HEK293 (cell line): ENCODE data around the gene TNS1.
A peak's percentile ranks its signal among the peaks of the same experiment; 100 is the strongest.
"Not testable (repeated sequence)": the region's sequence is repeated elsewhere in the genome, so short reads cannot be mapped to it uniquely, and the experiment has no call there.

Experiments
- CTCF ChIA-PET: fragments of 350-600 bp; formaldehyde crosslinking; extraction: SDS; loops from one replicate; lab custom pipeline; 2021; ENCODE audit warnings: antibody characterized with exemption; lab: Yijun Ruan, JAX
- POLR2A ChIA-PET: fragments of 300-600 bp; formaldehyde crosslinking; extraction: SDS; loops from one replicate; lab custom pipeline; 2020; ENCODE audit warnings: antibody characterized with exemption, inconsistent platforms; lab: Yijun Ruan, JAX
- H3K27ac ChIP-seq: fragments of 200-500 bp; sonication (Bioruptor generic); 2 replicates; pipeline ENCODE4 v1.5.1; 2014; ENCODE audit warnings: low read depth, low read length, control low read depth, inconsistent platforms; ENCODE audit errors: extremely low read depth
- H3K36me3 ChIP-seq, 2 experiments: fragments of 200-500 bp in 1 of 2; sonication (Bioruptor generic) in 1 of 2; 1 replicate in 1 of 2; 2 replicates in 1 of 2; pipeline ENCODE4 v1.5.1; 2014 to 2017; ENCODE audit warnings: inconsistent platforms in 2 of 2, low read length in 2 of 2; ENCODE audit not compliant: control insufficient read depth in 2 of 2, insufficient read depth in 1 of 2
- H3K4me1 ChIP-seq: fragments of 200-500 bp; sonication (Bioruptor generic); 2 replicates; pipeline ENCODE4 v1.5.1; 2014; ENCODE audit warnings: mild to moderate bottlenecking, low read length, inconsistent platforms; ENCODE audit not compliant: control insufficient read depth, insufficient read depth
- H3K4me3 ChIP-seq: 2 replicates; pipeline ENCODE4 v1.5.1; 2011; ENCODE audit warnings: low read depth, mild to moderate bottlenecking, control low read depth, low read length, moderate library complexity
- H3K9me3 ChIP-seq: fragments of 200-500 bp; sonication (Bioruptor generic); 2 replicates; pipeline ENCODE4 v1.5.1; 2014; ENCODE audit warnings: low read depth, low read length, inconsistent platforms; ENCODE audit not compliant: control insufficient read depth, insufficient read depth
- KLF16 ChIP-seq: fragments of 450-650 bp; formaldehyde crosslinking; IDR thresholded peaks from 2 replicates; pipeline ENCODE4 v1.5.1; 2017; ENCODE audit warnings: missing biosample characterization, missing genetic modification characterization
- MEIS1 ChIP-seq: sonication (generic); formaldehyde crosslinking; IDR thresholded peaks from 2 replicates; pipeline ENCODE4 v1.8.1; 2022; ENCODE audit warnings: missing genetic modification reagents, mild to moderate bottlenecking, borderline replicate concordance
- MZF1 ChIP-seq: fragments of 450-650 bp; formaldehyde crosslinking; IDR thresholded peaks from 2 replicates; pipeline ENCODE4 v1.5.1; 2017; ENCODE audit warnings: missing biosample characterization, missing genetic modification characterization, borderline replicate concordance
- SCRT2 ChIP-seq: fragments of 450-650 bp; formaldehyde crosslinking; IDR thresholded peaks from 2 replicates; pipeline ENCODE4 v1.5.1; 2016; ENCODE audit warnings: missing biosample characterization, missing genetic modification characterization
- SP3 ChIP-seq: fragments of 450-650 bp; formaldehyde crosslinking; IDR thresholded peaks from 2 replicates; pipeline ENCODE4 v1.5.1; 2016; ENCODE audit warnings: missing biosample characterization, missing genetic modification characterization
- ZBTB17 ChIP-seq: fragments of 450-650 bp; formaldehyde crosslinking; IDR thresholded peaks from 2 replicates; pipeline ENCODE4 v1.5.1; 2016; ENCODE audit warnings: missing biosample characterization, missing genetic modification characterization
- ZNF354C ChIP-seq: fragments of 450-650 bp; formaldehyde crosslinking; IDR thresholded peaks from 2 replicates; pipeline ENCODE4 v1.5.1; 2016; ENCODE audit warnings: missing biosample characterization, missing genetic modification characterization, low read depth, borderline replicate concordance
- ZNF48 ChIP-seq: fragments of 450-650 bp; formaldehyde crosslinking; IDR thresholded peaks from 2 replicates; pipeline ENCODE4 v1.5.1; 2016; ENCODE audit warnings: missing biosample characterization, missing genetic modification characterization
- ZNF629 ChIP-seq: fragments of 450-650 bp; formaldehyde crosslinking; IDR thresholded peaks from 2 replicates; pipeline ENCODE4 v1.5.1; 2017; ENCODE audit warnings: missing biosample characterization, missing genetic modification characterization
- ZNF785 ChIP-seq: fragments of 450-650 bp; formaldehyde crosslinking; IDR thresholded peaks from 2 replicates; pipeline ENCODE4 v1.5.1; 2016; ENCODE audit warnings: missing biosample characterization, missing genetic modification characterization
- ZNF830 ChIP-seq: fragments of 450-650 bp; IDR thresholded peaks from 2 replicates; pipeline ENCODE4 v1.5.0; 2018; ENCODE audit warnings: missing biosample characterization, missing genetic modification characterization, low read depth, mild to moderate bottlenecking, moderate library complexity
- ZSCAN23 ChIP-seq: fragments of 450-650 bp; formaldehyde crosslinking; IDR thresholded peaks from 2 replicates; pipeline ENCODE4 v1.5.1; 2016; ENCODE audit warnings: missing biosample characterization, missing genetic modification characterization
- TF ChIP-seq, protein P1 (sequence below): fragments of 450-650 bp; formaldehyde crosslinking; IDR thresholded peaks from 2 replicates; pipeline ENCODE4 v1.5.1; 2016; ENCODE audit warnings: missing biosample characterization, missing genetic modification characterization
- TF ChIP-seq, protein P2 (sequence below): fragments of 450-650 bp; formaldehyde crosslinking; IDR thresholded peaks from 2 replicates; pipeline ENCODE4 v1.5.1; 2016; ENCODE audit warnings: missing biosample characterization, missing genetic modification characterization
- TF ChIP-seq, protein P3 (sequence below): sonication (generic); formaldehyde crosslinking; IDR thresholded peaks from 2 replicates; pipeline ENCODE4 v1.8.1; 2022; ENCODE audit warnings: mild to moderate bottlenecking, moderate library complexity, missing genetic modification reagents
- TF ChIP-seq, protein P4 (sequence below): fragments of 450-650 bp; formaldehyde crosslinking; IDR thresholded peaks from 2 replicates; pipeline ENCODE4 v1.5.1; 2017; ENCODE audit warnings: missing biosample characterization, mild to moderate bottlenecking, missing genetic modification characterization, moderate library complexity

The TNS1 gene

DNA sequence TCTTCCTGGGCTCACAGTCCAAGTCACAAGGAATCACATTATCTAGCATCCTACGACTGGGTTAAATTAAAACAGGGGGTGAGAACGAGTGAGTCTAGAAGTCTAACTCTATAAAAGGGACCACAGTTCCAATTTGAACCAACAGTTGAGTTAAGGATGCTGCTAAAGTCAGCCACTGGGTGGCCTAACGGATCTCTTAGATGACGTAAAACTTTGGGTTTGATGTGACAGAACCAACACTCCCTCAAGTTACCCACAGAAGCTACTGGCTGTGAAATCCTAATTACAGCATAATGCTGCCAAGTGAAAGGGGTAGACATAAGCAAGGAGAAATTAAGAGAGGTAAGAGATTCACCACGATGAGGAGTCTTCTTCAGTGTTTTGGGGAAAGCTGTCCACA is 33.6 kb upstream of the TNS1 start (continued):
- TF ChIP-seq ZNF785 (tag by site-specific recombination), result no peak
- no peak for TF ChIP-seq ZNF48 (tag by site-specific recombination)
- no peak for TF ChIP-seq MZF1
- no peak for TF ChIP-seq SP3
- TF ChIP-seq, all 188 proteins: peak for 0

DNA sequence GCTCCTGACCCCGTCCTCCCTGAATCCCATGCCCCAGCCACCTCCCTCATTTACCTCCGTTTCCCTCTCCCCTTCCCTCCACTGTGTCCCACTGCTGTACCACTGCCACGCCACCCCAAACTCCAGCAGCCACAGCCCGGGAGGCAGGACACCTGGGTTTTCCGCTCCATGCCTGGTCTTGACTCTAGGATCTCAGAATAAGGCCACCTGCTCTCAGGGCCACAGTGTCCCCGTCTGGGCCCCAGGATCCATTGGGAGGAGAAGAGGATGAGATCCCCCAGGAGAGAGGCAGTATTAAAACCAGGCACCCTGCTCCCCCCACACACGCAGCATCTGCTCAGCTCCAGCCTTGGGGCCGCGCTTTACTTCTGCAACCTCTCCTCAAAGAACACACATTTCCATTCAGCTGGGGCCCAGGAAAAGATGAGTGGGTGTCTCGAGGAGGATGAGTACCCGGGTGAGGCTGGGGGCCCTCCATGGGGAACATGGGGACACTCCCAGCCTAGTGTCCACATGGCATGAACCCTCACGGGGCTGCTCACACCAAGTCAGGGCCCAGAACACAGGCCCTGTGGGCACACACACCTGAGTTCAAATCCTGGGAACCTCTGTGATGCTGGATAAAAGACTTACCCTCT is 32.8 kb upstream of the TNS1 start:
- POLR2A ChIA-PET, result no interaction called here
- no peak overlapping the region for H3K27ac ChIP-seq
- H3K9me3 ChIP-seq, result no peaks in the 10 kb centered on the region
- H3K4me1 ChIP-seq, result no peaks in the 10 kb centered on the region
- CTCF ChIA-PET, result interaction anchor here (0.7 to 2.9 kb wide), 10 partner anchors 7 to 250 kb away, joined by 3 to 25 read pairs (median 4); no protein-coding TSS in a partner anchor
- H3K4me3 ChIP-seq, result no peak overlapping the region
- H3K36me3 ChIP-seq, result no peaks in the 10 kb centered on the region
- TF ChIP-seq, protein P1, sequence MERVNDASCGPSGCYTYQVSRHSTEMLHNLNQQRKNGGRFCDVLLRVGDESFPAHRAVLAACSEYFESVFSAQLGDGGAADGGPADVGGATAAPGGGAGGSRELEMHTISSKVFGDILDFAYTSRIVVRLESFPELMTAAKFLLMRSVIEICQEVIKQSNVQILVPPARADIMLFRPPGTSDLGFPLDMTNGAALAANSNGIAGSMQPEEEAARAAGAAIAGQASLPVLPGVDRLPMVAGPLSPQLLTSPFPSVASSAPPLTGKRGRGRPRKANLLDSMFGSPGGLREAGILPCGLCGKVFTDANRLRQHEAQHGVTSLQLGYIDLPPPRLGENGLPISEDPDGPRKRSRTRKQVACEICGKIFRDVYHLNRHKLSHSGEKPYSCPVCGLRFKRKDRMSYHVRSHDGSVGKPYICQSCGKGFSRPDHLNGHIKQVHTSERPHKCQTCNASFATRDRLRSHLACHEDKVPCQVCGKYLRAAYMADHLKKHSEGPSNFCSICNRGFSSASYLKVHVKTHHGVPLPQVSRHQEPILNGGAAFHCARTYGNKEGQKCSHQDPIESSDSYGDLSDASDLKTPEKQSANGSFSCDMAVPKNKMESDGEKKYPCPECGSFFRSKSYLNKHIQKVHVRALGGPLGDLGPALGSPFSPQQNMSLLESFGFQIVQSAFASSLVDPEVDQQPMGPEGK (tag by site-specific recombination), result no peak
- TF ChIP-seq, protein P2, sequence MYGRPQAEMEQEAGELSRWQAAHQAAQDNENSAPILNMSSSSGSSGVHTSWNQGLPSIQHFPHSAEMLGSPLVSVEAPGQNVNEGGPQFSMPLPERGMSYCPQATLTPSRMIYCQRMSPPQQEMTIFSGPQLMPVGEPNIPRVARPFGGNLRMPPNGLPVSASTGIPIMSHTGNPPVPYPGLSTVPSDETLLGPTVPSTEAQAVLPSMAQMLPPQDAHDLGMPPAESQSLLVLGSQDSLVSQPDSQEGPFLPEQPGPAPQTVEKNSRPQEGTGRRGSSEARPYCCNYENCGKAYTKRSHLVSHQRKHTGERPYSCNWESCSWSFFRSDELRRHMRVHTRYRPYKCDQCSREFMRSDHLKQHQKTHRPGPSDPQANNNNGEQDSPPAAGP (tag by site-specific recombination), result no peak
- TF ChIP-seq ZBTB17 (tag by site-specific recombination), result no peak
- TF ChIP-seq KLF16 (tag by site-specific recombination), result no peak
- no peak for TF ChIP-seq MEIS1
- TF ChIP-seq, protein P3, sequence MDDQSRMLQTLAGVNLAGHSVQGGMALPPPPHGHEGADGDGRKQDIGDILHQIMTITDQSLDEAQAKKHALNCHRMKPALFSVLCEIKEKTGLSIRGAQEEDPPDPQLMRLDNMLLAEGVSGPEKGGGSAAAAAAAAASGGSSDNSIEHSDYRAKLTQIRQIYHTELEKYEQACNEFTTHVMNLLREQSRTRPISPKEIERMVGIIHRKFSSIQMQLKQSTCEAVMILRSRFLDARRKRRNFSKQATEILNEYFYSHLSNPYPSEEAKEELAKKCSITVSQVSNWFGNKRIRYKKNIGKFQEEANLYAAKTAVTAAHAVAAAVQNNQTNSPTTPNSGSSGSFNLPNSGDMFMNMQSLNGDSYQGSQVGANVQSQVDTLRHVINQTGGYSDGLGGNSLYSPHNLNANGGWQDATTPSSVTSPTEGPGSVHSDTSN (CRISPR knock-in tag), result no peak
- no peak for TF ChIP-seq ZNF354C (tag by site-specific recombination)
- TF ChIP-seq ZSCAN23, result no peak
- no peak for TF ChIP-seq ZNF830 (tag by site-specific recombination)
- TF ChIP-seq ZNF629 (tag by site-specific recombination), result no peak

DNA sequence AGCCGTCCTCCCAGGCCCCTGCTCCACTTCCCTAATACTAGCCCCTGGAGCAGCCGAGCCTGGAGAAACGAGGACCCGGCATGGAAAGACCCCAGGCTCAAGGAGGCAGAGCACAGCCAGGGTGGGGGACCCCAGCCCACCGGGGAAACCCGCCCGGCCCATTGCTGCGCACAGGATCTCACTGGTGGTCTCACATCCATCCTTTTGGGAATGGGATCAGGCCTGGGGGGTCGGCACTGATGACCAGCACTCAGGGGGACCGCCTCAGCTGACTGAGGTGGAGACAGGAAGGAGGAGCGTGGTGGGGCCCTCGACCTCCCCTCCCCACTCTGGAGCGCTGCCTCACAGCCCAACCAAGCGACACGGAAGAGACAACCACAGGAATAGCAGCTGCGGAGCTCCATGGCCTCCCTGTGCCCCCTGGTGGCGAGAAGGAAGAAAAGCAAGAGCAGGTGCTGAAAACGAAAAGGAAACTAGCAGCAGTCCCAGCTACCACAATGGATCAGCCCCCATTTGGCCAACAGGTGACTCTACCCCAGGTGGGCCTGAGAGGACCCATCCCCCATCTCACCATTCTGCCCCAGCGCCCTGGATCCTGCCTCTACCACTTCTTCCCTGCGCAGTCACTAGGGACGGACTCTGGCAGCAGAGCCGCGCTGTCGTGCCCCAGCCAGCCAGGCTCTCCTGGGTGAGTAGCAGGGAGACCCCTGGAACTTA is 31.9 kb upstream of the TNS1 start:
- CTCF ChIA-PET, result interaction anchor here (0.7 to 2.9 kb wide), 17 partner anchors 8 to 1293 kb away, joined by 3 to 25 read pairs (median 4); no protein-coding TSS in a partner anchor
- POLR2A ChIA-PET, H3K27ac ChIP-seq, H3K36me3 ChIP-seq, H3K4me3 ChIP-seq, H3K9me3 ChIP-seq, H3K4me1 ChIP-seq: not testable (repeated sequence)
- TF ChIP-seq, protein P4, sequence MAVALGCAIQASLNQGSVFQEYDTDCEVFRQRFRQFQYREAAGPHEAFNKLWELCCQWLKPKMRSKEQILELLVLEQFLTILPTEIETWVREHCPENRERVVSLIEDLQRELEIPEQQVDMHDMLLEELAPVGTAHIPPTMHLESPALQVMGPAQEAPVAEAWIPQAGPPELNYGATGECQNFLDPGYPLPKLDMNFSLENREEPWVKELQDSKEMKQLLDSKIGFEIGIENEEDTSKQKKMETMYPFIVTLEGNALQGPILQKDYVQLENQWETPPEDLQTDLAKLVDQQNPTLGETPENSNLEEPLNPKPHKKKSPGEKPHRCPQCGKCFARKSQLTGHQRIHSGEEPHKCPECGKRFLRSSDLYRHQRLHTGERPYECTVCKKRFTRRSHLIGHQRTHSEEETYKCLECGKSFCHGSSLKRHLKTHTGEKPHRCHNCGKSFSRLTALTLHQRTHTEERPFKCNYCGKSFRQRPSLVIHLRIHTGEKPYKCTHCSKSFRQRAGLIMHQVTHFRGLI (tag by site-specific recombination), result 0 out of 2 replicates have a peak, but pooled peaks have one; percentile 43
- TF ChIP-seq SCRT2 (tag by site-specific recombination), result peak; percentile 54; the same call in 1 of the 2 replicates
